ENCODE results near the gene FSD1. TPM values are rescaled to one million over a fixed set of nuclear protein-coding genes. Genes with fewer than 3 reads are reported as not detected.

Gene FSD1
- total and polyA plus RNA-seq, 10 of the 15 experiments (the other 5 are each of a cell fraction or from before 2014, with no cell fraction given) = 0.15 to 5.1 (median 4.0) TPM; not detected in 1

DNA sequence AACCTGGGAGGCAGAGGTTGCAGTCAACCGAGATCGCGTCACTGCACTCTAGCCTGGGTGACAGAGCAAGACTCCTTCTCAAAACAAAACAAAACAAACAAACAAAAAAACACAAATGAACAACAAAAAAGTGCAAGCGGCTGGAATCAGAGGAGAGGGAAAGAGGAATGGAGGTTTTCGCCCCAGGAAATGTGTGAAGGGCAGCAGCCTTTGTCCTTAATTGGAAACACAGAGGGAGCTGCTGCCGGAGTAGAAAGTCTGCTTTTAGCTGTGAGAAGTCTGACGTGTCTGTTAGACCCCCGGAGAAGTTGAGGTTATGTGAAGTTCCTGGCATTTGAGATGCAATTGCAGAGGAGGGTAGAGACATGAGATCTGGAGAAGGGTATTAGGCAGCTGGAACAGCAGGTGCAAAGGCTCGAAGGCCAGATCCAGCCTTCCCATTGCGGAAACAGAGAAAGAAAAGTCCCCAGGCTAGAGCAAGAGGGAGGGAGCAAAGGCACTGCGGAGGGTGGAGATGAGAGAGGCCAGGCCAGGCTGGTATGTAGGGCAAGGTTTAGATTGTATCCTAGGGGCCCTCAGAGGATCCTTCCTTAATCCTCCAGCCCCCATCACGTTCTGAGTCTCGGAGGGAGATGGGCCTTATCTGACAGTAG lies 2.7 kb upstream of the FSD1 start (continued):
- TF ChIP-seq, protein P1, sequence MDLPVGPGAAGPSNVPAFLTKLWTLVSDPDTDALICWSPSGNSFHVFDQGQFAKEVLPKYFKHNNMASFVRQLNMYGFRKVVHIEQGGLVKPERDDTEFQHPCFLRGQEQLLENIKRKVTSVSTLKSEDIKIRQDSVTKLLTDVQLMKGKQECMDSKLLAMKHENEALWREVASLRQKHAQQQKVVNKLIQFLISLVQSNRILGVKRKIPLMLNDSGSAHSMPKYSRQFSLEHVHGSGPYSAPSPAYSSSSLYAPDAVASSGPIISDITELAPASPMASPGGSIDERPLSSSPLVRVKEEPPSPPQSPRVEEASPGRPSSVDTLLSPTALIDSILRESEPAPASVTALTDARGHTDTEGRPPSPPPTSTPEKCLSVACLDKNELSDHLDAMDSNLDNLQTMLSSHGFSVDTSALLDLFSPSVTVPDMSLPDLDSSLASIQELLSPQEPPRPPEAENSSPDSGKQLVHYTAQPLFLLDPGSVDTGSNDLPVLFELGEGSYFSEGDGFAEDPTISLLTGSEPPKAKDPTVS (IDR thresholded peaks at IDR 0.05; ENCODE audit: low read depth, low read length) = no peak
- no peak for TF ChIP-seq SRF (IDR thresholded peaks at IDR 0.05; ENCODE audit: low read depth in 2 of 2, low read length in 2 of 2)
- TF ChIP-seq NFYB (IDR thresholded peaks at IDR 0.05; ENCODE audit: insufficient read depth, low read depth, low read length) = no peak
- TF ChIP-seq HDAC2 (IDR thresholded peaks at IDR 0.05) = no peak

- no peaks in the 10 kb centered on the region for H3K9me3 ChIP-seq (replicated peaks; ENCODE audit: control insufficient read depth, insufficient read depth, low read length)
- in situ Hi-C loops (cut with MboI) = no loop called here
- H3K4me3 ChIP-seq = no peak within 1 kb of the TSS
- H3K27ac ChIP-seq (ENCODE audit: control insufficient read depth, insufficient read depth) = no peak within 1 kb of the TSS
- SMC1A ChIA-PET (ENCODE audit: uncharacterized antibody, unreplicated experiment) = no interaction called here
- DNase-seq (ENCODE audit: low read depth, low spot score) = no peak
- FAIRE-seq = no peak
- 19% methylated on average over 8 of the region's 8 CpGs for WGBS (ENCODE audit: insufficient coverage, insufficient replicate concordance, low lambda C conversion rate, missing lambda C conversion rate)
- no peaks in the 10 kb centered on the region for H3K4me1 ChIP-seq (ENCODE audit: control insufficient read depth, insufficient read depth, low read length)
- no peaks in the 10 kb centered on the region for H3K36me3 ChIP-seq (ENCODE audit: control insufficient read depth in 2 of 2, insufficient read depth in 2 of 2, low read length in 1 of 2)
- H3K9ac ChIP-seq (ENCODE audit: control insufficient read depth, insufficient read depth, low read length) = no peak within 1 kb of the TSS
- intact Hi-C loops (cut with micrococcal nuclease; ENCODE audit: unreplicated experiment) = no loop called here
- H3K4me2 ChIP-seq (ENCODE audit: control insufficient read depth, insufficient read depth) = no peak within 1 kb of the TSS
- BruUV-seq (replicated peaks) = no TSS peak
- H3K79me2 ChIP-seq (ENCODE audit: control insufficient read depth, insufficient read depth, low read length) = no peaks in the 10 kb centered on the region
- H2AFZ ChIP-seq (ENCODE audit: control insufficient read depth, low read depth, low read length) = no peak within 1 kb of the TSS
- no peaks in the 10 kb centered on the region for H3K27me3 ChIP-seq (replicated peaks in 1 of 2; ENCODE audit: control insufficient read depth in 2 of 2, insufficient read depth in 2 of 2, low read length in 1 of 2)
- RAD21 ChIA-PET (ENCODE audit: unreplicated experiment) = no interaction called here
- TF ChIP-seq MXI1 (IDR thresholded peaks at IDR 0.05; ENCODE audit: low read depth, low read length) = no peak
- TF ChIP-seq GABPA (IDR thresholded peaks at IDR 0.05; ENCODE audit: low read depth) = no peak
- TF ChIP-seq NR2F1 (conservative IDR thresholded peaks at IDR 0.05) = no peak
- no peak for TF ChIP-seq ZNF622 (IDR thresholded peaks at IDR 0.05)
- TF ChIP-seq ZSCAN29 (IDR thresholded peaks at IDR 0.05) = no peak
- TF ChIP-seq TARDBP (IDR thresholded peaks at IDR 0.05; ENCODE audit: borderline replicate concordance) = no peak
- CTCF ChIA-PET = interaction anchor here (1.6 kb wide), 1 partner anchor 35 kb away, joined by 6 read pairs; no protein-coding TSS in a partner anchor
- ATAC-seq = no peak
- POLR2A ChIA-PET = no interaction called here
- no peaks in the 10 kb centered on the region for H4K20me1 ChIP-seq (ENCODE audit: control insufficient read depth, insufficient read depth)
These were observed 2.2 kb upstream of the FSD1 start, which contains the start of gene TMIGD2 for GRCh38 chr19:4302243-4302640. TMIGD2 (minus strand) TSS chr19:4302389; CDS start chr19:4302385, 4 bp downstream.
